ENCODE measurements around the gene KLF16.

Gene KLF16

DNA sequence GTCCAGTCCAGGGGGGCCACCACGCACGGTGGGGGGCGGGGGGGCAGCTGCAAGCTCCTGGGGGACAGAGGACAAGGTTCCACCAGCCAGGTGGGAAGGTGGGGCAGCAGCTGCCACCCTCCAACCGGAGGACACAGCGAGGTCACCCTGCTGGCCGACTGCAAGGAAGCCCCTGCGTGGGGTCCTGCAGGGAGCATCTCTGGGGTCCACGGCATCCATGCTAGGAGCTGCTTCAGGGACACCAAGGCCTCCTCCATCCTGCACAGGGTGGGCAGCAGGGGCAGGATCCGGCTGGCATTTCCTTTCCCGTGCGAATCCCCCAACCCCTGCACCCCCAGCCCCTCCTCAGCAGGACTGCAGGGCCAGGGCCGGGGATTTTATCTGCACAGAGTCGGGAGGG is 8.3 kb upstream of the KLF16 start:
- no peak for TF ChIP-seq ESRRG (CRISPR knock-in tag; IDR thresholded peaks at IDR 0.05)
- no peak for TF ChIP-seq ZFP3 (CRISPR knock-in tag; IDR thresholded peaks at IDR 0.05)
- no peak for TF ChIP-seq POU6F1 (CRISPR knock-in tag; IDR thresholded peaks at IDR 0.05; ENCODE audit: borderline replicate concordance, low read depth)
- no peak for TF ChIP-seq ZNF70 (CRISPR knock-in tag; IDR thresholded peaks at IDR 0.05)
- no peak for TF ChIP-seq TOX (CRISPR knock-in tag; IDR thresholded peaks at IDR 0.05; ENCODE audit: borderline replicate concordance)
- no peak for TF ChIP-seq OSR1 (CRISPR knock-in tag; IDR thresholded peaks at IDR 0.05)
- TF ChIP-seq ARNTL (CRISPR knock-in tag; IDR thresholded peaks at IDR 0.05; ENCODE audit: borderline replicate concordance, low read depth), result no peak
- no peak for TF ChIP-seq SNAI2 (CRISPR knock-in tag; IDR thresholded peaks at IDR 0.05)
- no peak for TF ChIP-seq GLIS3 (CRISPR knock-in tag; IDR thresholded peaks at IDR 0.05)
- no peak for TF ChIP-seq ZNF565 (CRISPR knock-in tag; conservative IDR thresholded peaks at IDR 0.05; ENCODE audit: low read depth)
- no peak for TF ChIP-seq CREB5 (CRISPR knock-in tag; IDR thresholded peaks at IDR 0.05; ENCODE audit: low read depth)
- no peak for TF ChIP-seq ISL1 (CRISPR knock-in tag; IDR thresholded peaks at IDR 0.05)
- TF ChIP-seq BACH2 (CRISPR knock-in tag; IDR thresholded peaks at IDR 0.05; ENCODE audit: borderline replicate concordance), result no peak
- TF ChIP-seq ZC3H10 (CRISPR knock-in tag; IDR thresholded peaks at IDR 0.05), result no peak
- TF ChIP-seq RARB (CRISPR knock-in tag; IDR thresholded peaks at IDR 0.05), result no peak
- no peak for TF ChIP-seq TSHZ2 (CRISPR knock-in tag; IDR thresholded peaks at IDR 0.05)
- no peak for TF ChIP-seq ZNF8 (CRISPR knock-in tag; IDR thresholded peaks at IDR 0.05)
- ATAC-seq, result no peak

DNA sequence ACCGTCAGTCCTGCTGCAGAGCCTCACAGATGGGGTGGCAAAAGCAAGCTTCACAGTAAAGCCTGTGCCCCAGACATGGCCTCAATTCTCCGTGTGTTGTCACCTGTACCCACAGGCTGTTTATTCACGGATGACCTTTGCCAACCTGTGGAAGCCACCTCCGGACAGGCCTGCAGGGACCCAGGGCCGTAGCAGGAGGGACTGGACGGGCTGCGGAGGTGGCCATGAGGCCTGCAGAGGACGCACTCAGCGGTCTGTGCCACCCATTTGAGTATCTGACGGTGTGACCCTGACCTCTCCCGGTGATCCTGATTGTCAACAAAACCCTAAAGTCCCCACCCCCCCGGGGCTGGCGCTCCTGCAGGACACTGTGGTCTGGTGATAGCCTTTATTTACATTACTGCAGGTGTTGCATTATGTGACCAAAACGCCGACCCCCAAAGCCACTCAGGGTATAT is 7.8 kb upstream of the KLF16 start:
- TF ChIP-seq BACH2 (CRISPR knock-in tag; IDR thresholded peaks at IDR 0.05; ENCODE audit: borderline replicate concordance) (no peak), ARNTL (CRISPR knock-in tag; IDR thresholded peaks at IDR 0.05; ENCODE audit: borderline replicate concordance, low read depth) (no peak), TOX (CRISPR knock-in tag; IDR thresholded peaks at IDR 0.05; ENCODE audit: borderline replicate concordance) (no peak), ZC3H10 (CRISPR knock-in tag; IDR thresholded peaks at IDR 0.05) (no peak), PPARA (CRISPR knock-in tag; IDR thresholded peaks at IDR 0.05; ENCODE audit: borderline replicate concordance) (no peak), GLIS3 (CRISPR knock-in tag; IDR thresholded peaks at IDR 0.05) (no peak), CREB5 (CRISPR knock-in tag; IDR thresholded peaks at IDR 0.05; ENCODE audit: low read depth) (no peak), ZNF565 (CRISPR knock-in tag; conservative IDR thresholded peaks at IDR 0.05; ENCODE audit: low read depth) (no peak), ZFP30 (CRISPR knock-in tag; IDR thresholded peaks at IDR 0.05) (no peak), TSHZ2 (CRISPR knock-in tag; IDR thresholded peaks at IDR 0.05) (no peak), OSR1 (CRISPR knock-in tag; IDR thresholded peaks at IDR 0.05) (no peak), TCF4 (CRISPR knock-in tag; IDR thresholded peaks at IDR 0.05; ENCODE audit: borderline replicate concordance) (no peak)
- TF ChIP-seq, protein P1, sequence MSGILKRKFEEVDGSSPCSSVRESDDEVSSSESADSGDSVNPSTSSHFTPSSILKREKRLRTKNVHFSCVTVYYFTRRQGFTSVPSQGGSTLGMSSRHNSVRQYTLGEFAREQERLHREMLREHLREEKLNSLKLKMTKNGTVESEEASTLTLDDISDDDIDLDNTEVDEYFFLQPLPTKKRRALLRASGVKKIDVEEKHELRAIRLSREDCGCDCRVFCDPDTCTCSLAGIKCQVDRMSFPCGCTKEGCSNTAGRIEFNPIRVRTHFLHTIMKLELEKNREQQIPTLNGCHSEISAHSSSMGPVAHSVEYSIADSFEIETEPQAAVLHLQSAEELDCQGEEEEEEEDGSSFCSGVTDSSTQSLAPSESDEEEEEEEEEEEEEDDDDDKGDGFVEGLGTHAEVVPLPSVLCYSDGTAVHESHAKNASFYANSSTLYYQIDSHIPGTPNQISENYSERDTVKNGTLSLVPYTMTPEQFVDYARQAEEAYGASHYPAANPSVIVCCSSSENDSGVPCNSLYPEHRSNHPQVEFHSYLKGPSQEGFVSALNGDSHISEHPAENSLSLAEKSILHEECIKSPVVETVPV (CRISPR knock-in tag; IDR thresholded peaks at IDR 0.05), result no peak
- no peak for ATAC-seq
